B cell (primary cell): Measurements from ENCODE around the gene XG. TPM values are rescaled to one million over a fixed set of nuclear protein-coding genes. Genes with fewer than 3 reads are reported as not detected.
"Not testable (repeated sequence)": the region's sequence is repeated elsewhere in the genome, so short reads cannot be mapped to it uniquely, and the experiment has no call there.

Source experiments
- ATAC-seq: fragments of 200-7000 bp; cut with Tn5 transposase; one replicate; pipeline ENCODE4 v1.10.0; 2021; ENCODE audit warnings: low read depth, mild to moderate bottlenecking, moderate number of reproducible peaks, moderate library complexity
- CTCF ChIA-PET: fragments of 350-600 bp; sonication (Branson Sonifier 250); formaldehyde crosslinking; loops from one replicate; lab custom pipeline; 2021; ENCODE audit warnings: antibody characterized with exemption, inconsistent platforms; lab: Charles Lee
- POLR2A ChIA-PET: fragments of 350-600 bp; sonication (Branson Sonifier 250); formaldehyde crosslinking; loops from one replicate; lab custom pipeline; 2021; ENCODE audit warnings: antibody characterized with exemption; lab: Charles Lee
- DNase-seq: peaks from one replicate; pipeline ENCODE4 v3.0.0; 2013
- H2AFZ ChIP-seq: 2 replicates; pipeline ENCODE4 v1.6.1; 2012; ENCODE audit warnings: mild to moderate bottlenecking, low read depth, low read length; ENCODE audit not compliant: insufficient read depth, poor library complexity, severe bottlenecking
- H3K27ac ChIP-seq, 2 donors: 1 replicate in 1 of 2; 2 replicates in 1 of 2; pipeline ENCODE4 v1.5.1; 2012 to 2013; ENCODE audit warnings: low read length in 2 of 2, mild to moderate bottlenecking in 2 of 2, moderate library complexity in 1 of 2
- H3K27me3 ChIP-seq, 4 experiments: fragments of 200-600 bp in 1 of 4; sonication (generic) in 1 of 4; replicated peaks in 1 of 4; 1 replicate in 2 of 4; 2 replicates in 2 of 4; pipeline versions ENCODE4 v1.6.1 to v1.7.0; 2013 to 2016; ENCODE audit warnings: low read length in 3 of 4, mild to moderate bottlenecking in 2 of 4, mixed read lengths in 1 of 4, moderate library complexity in 1 of 4; ENCODE audit not compliant: insufficient read depth in 4 of 4, control insufficient read depth in 3 of 4; ENCODE audit errors: control extremely low read depth in 1 of 4
- H3K36me3 ChIP-seq, 2 experiments: replicated peaks in 1 of 2; 1 replicate in 1 of 2; 2 replicates in 1 of 2; pipeline versions ENCODE4 v1.6.1 to v1.7.1; 2013; ENCODE audit warnings: low read length in 1 of 2; ENCODE audit not compliant: insufficient read depth in 2 of 2, control insufficient read depth in 1 of 2; ENCODE audit errors: control extremely low read depth in 1 of 2, extremely low read depth in 1 of 2
- H3K4me1 ChIP-seq, 2 donors: fragments of 200-600 bp in 1 of 2; sonication (generic) in 1 of 2; 1 replicate in 1 of 2; 2 replicates in 1 of 2; pipeline versions ENCODE4 v1.5.1 to v1.6.1; 2013 to 2017; ENCODE audit warnings: low read length in 2 of 2; ENCODE audit not compliant: control insufficient read depth in 2 of 2, insufficient read depth in 2 of 2
- H3K4me2 ChIP-seq: replicated peaks from 2 replicates; pipeline ENCODE3; 2012; ENCODE audit warnings: mild to moderate bottlenecking, low read depth, low read length; ENCODE audit not compliant: poor library complexity, severe bottlenecking
- H3K4me3 ChIP-seq, 5 experiments: fragments of 200-600 bp in 1 of 5; sonication (generic) in 1 of 5; 1 replicate in 3 of 5; 2 replicates in 2 of 5; pipeline versions ENCODE4 v1.5.1 to v1.7.0; 2011 to 2016; ENCODE audit warnings: low read length in 4 of 5, mild to moderate bottlenecking in 4 of 5, low read depth in 2 of 5, control low read depth in 1 of 5, moderate library complexity in 1 of 5; ENCODE audit not compliant: insufficient read depth in 1 of 5; ENCODE audit errors: control extremely low read depth in 1 of 5, extremely low read depth in 1 of 5
- H3K79me2 ChIP-seq: fragments of 200-600 bp; sonication (generic); one replicate; pipeline ENCODE4 v1.6.0; 2016; ENCODE audit warnings: low read length; ENCODE audit not compliant: control insufficient read depth, insufficient read depth
- H3K9ac ChIP-seq: fragments of 200-600 bp; sonication (generic); 2 replicates; pipeline ENCODE4 v1.6.1; 2017; ENCODE audit warnings: mild to moderate bottlenecking, low read length, moderate library complexity
- H3K9me3 ChIP-seq, 3 donors: one replicate each; pipeline versions ENCODE4 v1.6.1 to v1.7.1; 2013; ENCODE audit warnings: low read length in 2 of 3; ENCODE audit not compliant: control insufficient read depth in 2 of 3, insufficient read depth in 1 of 3; ENCODE audit errors: control extremely low read depth in 1 of 3
- H4K20me1 ChIP-seq: 2 replicates; pipeline ENCODE4 v1.6.0; 2012; ENCODE audit warnings: mild to moderate bottlenecking, low read length; ENCODE audit not compliant: insufficient read depth, control insufficient read depth, poor library complexity, severe bottlenecking
- H3K27ac Mint-ChIP-seq: one replicate; pipeline ENCODE4 v1.8.0; 2021; ENCODE audit warnings: mixed read lengths
- H3K27me3 Mint-ChIP-seq: one replicate; pipeline ENCODE4 v1.8.0; 2021; ENCODE audit warnings: mixed read lengths
- H3K4me1 Mint-ChIP-seq: one replicate; pipeline ENCODE4 v1.8.0; 2021; ENCODE audit warnings: mixed read lengths
- H3K4me3 Mint-ChIP-seq: one replicate; pipeline ENCODE4 v1.8.0; 2021; ENCODE audit warnings: mixed read lengths
- H3K9me3 Mint-ChIP-seq: one replicate; pipeline ENCODE4 v1.8.0; 2022; ENCODE audit warnings: mixed read lengths; ENCODE audit not compliant: insufficient read depth
- CTCF ChIP-seq: fragments of 200-600 bp; IDR thresholded peaks from one replicate; pipeline ENCODE4 v1.8.0; 2022; ENCODE audit warnings: antibody characterized with exemption, mild to moderate bottlenecking
- EZH2 ChIP-seq: IDR thresholded peaks from 2 replicates; pipeline ENCODE4 v1.6.1; 2012; ENCODE audit warnings: borderline replicate concordance, low read depth, mild to moderate bottlenecking, moderate library complexity, low read length; ENCODE audit not compliant: insufficient read depth, poor library complexity, severe bottlenecking
- WGBS: methylation state at CpG from one replicate; pipeline ENCODE4 v1.1.5; 2013; ENCODE audit warnings: missing lambda C conversion rate; ENCODE audit not compliant: insufficient coverage; 5-methylcytosine and 5-hydroxymethylcytosine counted together
- intact Hi-C: fragments of 100-400 bp; cut with micrococcal nuclease; formaldehyde crosslinking; loops from one replicate; pipeline ENCODE4 v1.10.0; 2022
- polyA plus RNA-seq: library from polyadenylated mRNA; depleted of rRNA; stranded (reverse); fragments of >200 nt; gene quantifications from 2 replicates; pipeline ENCODE4 v1.2.3, GENCODE V29; 2012
- total RNA-seq, 2 donors: library from RNA; stranded (reverse); fragments of 120-200 nt in 1 of 2; gene quantifications; 1 replicate in 1 of 2; 2 replicates in 1 of 2; pipeline versions ENCODE4 v1.2.3 to v1.2.4, GENCODE V29; 2013 to 2022

XG gene
- total and polyA plus RNA-seq, 2 donors (not counting 1 experiment from before 2014, with no cell fraction given) = 0.03 TPM; not detected in 1

GRCh38 chrX:2741386-2741785, 10.5 kb upstream of the XG start:
- 100% methylated on average over 2 of the region's 3 CpGs for WGBS
- CTCF ChIA-PET = no interaction called here
- intact Hi-C loops = loop anchor here (5.0 kb wide), 1 partner anchor 34 kb away; no protein-coding TSS in a partner anchor

GRCh38 chrX:2746250-2746649, 5.6 kb upstream of the XG start:
- H4K20me1 ChIP-seq, H3K9me3 Mint-ChIP-seq, H3K4me3 ChIP-seq, H3K4me1 ChIP-seq, H3K27ac ChIP-seq, ATAC-seq, H3K4me3 Mint-ChIP-seq, intact Hi-C loops, H3K9me3 ChIP-seq, CTCF ChIA-PET, DNase-seq, H3K4me1 Mint-ChIP-seq, H3K27me3 Mint-ChIP-seq, H3K27ac Mint-ChIP-seq, H3K9ac ChIP-seq, H3K4me2 ChIP-seq, POLR2A ChIA-PET, H3K27me3 ChIP-seq, H2AFZ ChIP-seq, H3K79me2 ChIP-seq: not testable (repeated sequence)
- 71% methylated on average over 1 of the region's 6 CpGs for WGBS
- H3K36me3 ChIP-seq = peaks cover 3 to 17% of the 10 kb centered on the region in 2 experiments

More at GRCh38 chrX:2741386-2741785, 10.5 kb upstream of the XG start:
- H3K4me1 ChIP-seq = no peaks in the 10 kb centered on the region
- no peaks in the 10 kb centered on the region for H4K20me1 ChIP-seq
- POLR2A ChIA-PET = no interaction called here
- DNase-seq (no peak), ATAC-seq (no peak)
- H3K79me2 ChIP-seq = no peaks in the 10 kb centered on the region
- H3K27ac ChIP-seq = no peak overlapping the region
- Mint-ChIP-seq H3K4me3 (no peak overlapping the region), H3K4me1 (no peaks in the 10 kb centered on the region), H3K27ac (no peak overlapping the region), H3K9me3 (no peaks in the 10 kb centered on the region), H3K27me3 (no peaks in the 10 kb centered on the region)
- H2AFZ ChIP-seq = no peak overlapping the region
- no peak overlapping the region for H3K9ac ChIP-seq
- no peak overlapping the region for H3K4me2 ChIP-seq
- H3K27me3 ChIP-seq = no peaks in the 10 kb centered on the region
- H3K36me3 ChIP-seq = peaks cover 3 to 36% of the 10 kb centered on the region in 2 experiments
- TF ChIP-seq EZH2 (no peak), CTCF (no peak)
- H3K4me3 ChIP-seq = no peak overlapping the region
- H3K9me3 ChIP-seq = no peaks in the 10 kb centered on the region
